Mesothelial cell of epicardium (in vitro differentiated cells): Measurements from ENCODE around the gene VIPR2. TPM values are rescaled to one million over a fixed set of nuclear protein-coding genes. Genes with fewer than 3 reads are reported as not detected.

Experiments
- DNase-seq, 2 experiments: peaks; one replicate each; pipeline ENCODE4 v3.0.0; 2021; ENCODE audit warnings: low spot score in 2 of 2; ENCODE audit not compliant: unreplicated experiment in 2 of 2
- H3K27ac Mint-ChIP-seq: 2 replicates; pipeline ENCODE4 v1.8.0; 2021; ENCODE audit warnings: mixed read lengths
- H3K27me3 Mint-ChIP-seq: 2 replicates; pipeline ENCODE4 v1.8.0; 2021; ENCODE audit warnings: low read depth, mixed read lengths
- H3K36me3 Mint-ChIP-seq: 2 replicates; pipeline ENCODE4 v1.8.0; 2021; ENCODE audit warnings: mixed read lengths
- H3K4me1 Mint-ChIP-seq: 2 replicates; pipeline ENCODE4 v1.8.0; 2021; ENCODE audit warnings: mixed read lengths
- H3K4me3 Mint-ChIP-seq: 2 replicates; pipeline ENCODE4 v1.8.0; 2021; ENCODE audit warnings: mild to moderate bottlenecking, moderate library complexity, mixed read lengths
- H3K9me3 Mint-ChIP-seq: 2 replicates; pipeline ENCODE4 v1.8.0; 2021; ENCODE audit warnings: mixed read lengths
- total RNA-seq: library from RNA; stranded (reverse); gene quantifications from 3 replicates; pipeline ENCODE4 v1.2.1, GENCODE V29; 2021
- TF ChIP-seq, protein P1 (sequence below): fragments of 200-600 bp; sonication (generic); IDR thresholded peaks from one replicate; pipeline ENCODE4 v1.5.0; 2021; ENCODE audit warnings: antibody characterized with exemption; ENCODE audit not compliant: unreplicated experiment

The VIPR2 gene
- total RNA-seq, 1 donor from 2014 or later: 0.04 TPM

GRCh38 chr7:159013181-159013690, 131.4 kb downstream of the VIPR2 start:
- TF ChIP-seq, protein P1, sequence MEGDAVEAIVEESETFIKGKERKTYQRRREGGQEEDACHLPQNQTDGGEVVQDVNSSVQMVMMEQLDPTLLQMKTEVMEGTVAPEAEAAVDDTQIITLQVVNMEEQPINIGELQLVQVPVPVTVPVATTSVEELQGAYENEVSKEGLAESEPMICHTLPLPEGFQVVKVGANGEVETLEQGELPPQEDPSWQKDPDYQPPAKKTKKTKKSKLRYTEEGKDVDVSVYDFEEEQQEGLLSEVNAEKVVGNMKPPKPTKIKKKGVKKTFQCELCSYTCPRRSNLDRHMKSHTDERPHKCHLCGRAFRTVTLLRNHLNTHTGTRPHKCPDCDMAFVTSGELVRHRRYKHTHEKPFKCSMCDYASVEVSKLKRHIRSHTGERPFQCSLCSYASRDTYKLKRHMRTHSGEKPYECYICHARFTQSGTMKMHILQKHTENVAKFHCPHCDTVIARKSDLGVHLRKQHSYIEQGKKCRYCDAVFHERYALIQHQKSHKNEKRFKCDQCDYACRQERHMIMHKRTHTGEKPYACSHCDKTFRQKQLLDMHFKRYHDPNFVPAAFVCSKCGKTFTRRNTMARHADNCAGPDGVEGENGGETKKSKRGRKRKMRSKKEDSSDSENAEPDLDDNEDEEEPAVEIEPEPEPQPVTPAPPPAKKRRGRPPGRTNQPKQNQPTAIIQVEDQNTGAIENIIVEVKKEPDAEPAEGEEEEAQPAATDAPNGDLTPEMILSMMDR: no peak
- Mint-ChIP-seq H3K4me3 (no peak overlapping the region), H3K4me1 (peaks cover 34% of the 10 kb centered on the region), H3K27ac (no peak overlapping the region), H3K9me3 (no peaks in the 10 kb centered on the region), H3K27me3 (no peaks in the 10 kb centered on the region), H3K36me3 (no peaks in the 10 kb centered on the region)
- DNase-seq: no peak

GRCh38 chr7:159012353-159013069, 132.2 kb downstream of the VIPR2 start:
- H3K4me3 Mint-ChIP-seq: no peak overlapping the region
- no peak overlapping the region for H3K27ac Mint-ChIP-seq
- H3K36me3 Mint-ChIP-seq: no peaks in the 10 kb centered on the region
- TF ChIP-seq, protein P1: no peak
- DNase-seq: no peak
- no peaks in the 10 kb centered on the region for H3K27me3 Mint-ChIP-seq
- H3K9me3 Mint-ChIP-seq: no peaks in the 10 kb centered on the region
- H3K4me1 Mint-ChIP-seq: peaks cover 34% of the 10 kb centered on the region

GRCh38 chr7:159011722-159012022, 133.0 kb downstream of the VIPR2 start:
- no peak overlapping the region for H3K27ac Mint-ChIP-seq
- no peaks in the 10 kb centered on the region for H3K27me3 Mint-ChIP-seq
- DNase-seq: no peak
- no peaks in the 10 kb centered on the region for H3K36me3 Mint-ChIP-seq
- H3K4me3 Mint-ChIP-seq: no peak overlapping the region
- peaks cover 34% of the 10 kb centered on the region for H3K4me1 Mint-ChIP-seq
- TF ChIP-seq, protein P1: no peak
- H3K9me3 Mint-ChIP-seq: no peaks in the 10 kb centered on the region

DNA sequence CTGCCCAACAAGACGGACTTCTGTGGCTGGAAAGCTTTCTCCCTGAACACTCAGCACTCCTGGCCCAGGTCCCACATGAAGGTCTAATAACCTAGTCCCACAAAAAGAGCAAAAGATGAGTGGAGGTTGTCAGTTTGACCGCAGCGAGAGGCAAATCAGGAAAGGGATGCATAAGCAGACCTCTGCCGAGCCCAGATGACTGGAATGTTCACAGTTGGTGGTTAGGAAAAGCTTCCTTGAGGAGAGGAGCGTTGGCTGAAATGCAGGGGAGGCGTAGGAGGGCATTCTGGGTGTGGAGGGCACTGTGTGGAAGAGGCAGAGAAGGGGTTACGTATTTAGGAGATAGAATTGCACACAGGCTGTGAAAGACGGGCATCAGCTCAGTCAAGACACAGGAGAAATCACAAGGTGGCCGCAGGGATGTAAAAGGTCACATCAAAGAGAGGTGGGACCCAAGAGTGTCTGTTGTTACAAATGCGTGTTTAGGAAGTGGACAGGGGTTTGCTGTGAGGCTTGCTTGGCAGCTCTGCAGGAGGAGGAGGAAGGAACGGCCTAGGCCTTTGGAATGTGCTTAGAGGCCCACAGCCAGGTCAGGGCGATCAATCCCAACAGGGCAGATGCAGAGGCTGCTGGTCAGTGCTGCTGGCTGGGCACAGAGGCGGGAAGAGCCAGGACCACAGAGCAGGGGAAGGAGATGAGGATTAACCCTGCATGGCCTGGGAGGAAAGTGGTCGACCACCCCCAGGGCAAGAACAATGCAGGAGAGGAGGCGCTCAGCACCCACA, 133.5 kb downstream of the VIPR2 start:
- Mint-ChIP-seq H3K27me3 (no peaks in the 10 kb centered on the region), H3K27ac (no peak overlapping the region), H3K36me3 (no peaks in the 10 kb centered on the region), H3K9me3 (no peaks in the 10 kb centered on the region), H3K4me3 (no peak overlapping the region), H3K4me1 (peaks cover 30% of the 10 kb centered on the region)
- TF ChIP-seq, protein P1: no peak
- DNase-seq: no peak

DNA sequence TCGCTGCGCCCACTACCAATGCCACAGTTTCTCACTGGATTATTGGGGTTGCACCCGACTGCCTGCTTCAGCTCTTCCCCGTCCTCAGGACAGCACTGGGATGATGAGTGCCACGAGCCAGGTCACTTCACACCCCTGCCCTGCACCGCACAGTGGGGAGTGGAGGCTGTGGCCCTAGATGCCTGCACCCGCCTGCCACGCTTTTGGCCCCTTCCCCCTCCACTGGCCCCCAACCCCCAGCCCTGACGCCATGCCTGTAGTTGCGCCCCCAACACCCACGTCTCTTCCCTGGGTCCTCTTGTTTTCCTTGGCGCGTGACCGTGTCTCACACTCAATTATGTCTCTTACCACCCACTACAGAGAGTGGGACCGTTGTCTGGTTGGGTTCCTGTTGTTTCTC, 134.3 kb downstream of the VIPR2 start:
- H3K9me3 Mint-ChIP-seq: no peaks in the 10 kb centered on the region
- peaks cover 24% of the 10 kb centered on the region for H3K4me1 Mint-ChIP-seq
- no peak for DNase-seq
- TF ChIP-seq, protein P1: no peak
- no peaks in the 10 kb centered on the region for H3K27me3 Mint-ChIP-seq
- no peak overlapping the region for H3K27ac Mint-ChIP-seq
- H3K36me3 Mint-ChIP-seq: no peaks in the 10 kb centered on the region
- no peak overlapping the region for H3K4me3 Mint-ChIP-seq
